ENCODE measurements around the gene FOXS1.
A peak's percentile ranks its signal among the peaks of the same experiment; 100 is the strongest.

Gene FOXS1

DNA sequence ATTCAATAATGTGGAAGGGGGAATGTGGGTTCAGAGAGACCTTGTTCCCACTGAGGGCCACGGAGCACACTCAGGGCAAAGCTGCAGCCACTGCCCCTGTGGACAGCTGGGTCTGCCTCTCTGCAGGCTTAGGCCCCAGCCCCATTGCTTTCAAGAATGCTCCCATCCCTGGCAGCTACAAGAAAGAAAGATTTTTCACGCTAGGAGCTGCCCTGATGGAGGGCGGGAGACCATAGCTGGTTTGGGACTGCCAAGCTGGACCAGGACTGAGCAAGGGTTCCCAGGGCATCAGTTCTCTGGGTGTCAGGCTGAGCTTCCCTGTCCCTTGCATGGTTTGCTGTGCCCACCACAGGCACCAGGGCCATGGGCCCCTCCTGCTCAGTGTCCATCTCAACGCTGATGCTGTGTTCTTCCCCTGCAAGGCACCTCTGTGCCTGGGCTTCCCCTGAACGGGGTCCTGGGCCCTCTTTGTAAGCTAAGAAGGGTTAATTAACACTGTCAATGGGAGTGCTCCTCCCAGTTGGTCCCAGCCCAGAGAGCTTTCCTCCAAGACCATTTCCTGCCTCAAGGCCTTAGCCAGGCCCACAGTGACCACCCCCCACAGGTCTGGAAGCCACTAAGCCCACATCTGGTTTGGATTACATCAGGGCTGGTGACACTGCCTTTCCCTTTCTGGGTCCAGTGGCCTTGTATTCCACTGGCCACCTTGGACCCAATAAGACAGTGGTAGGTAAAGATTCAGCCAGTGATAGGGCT is 8.4 kb downstream of the FOXS1 start:
- no peak for TF ChIP-seq CTCF (IDR thresholded peaks at IDR 0.05; ENCODE audit: control extremely low read depth, extremely low read depth, low read depth, missing control alignments)
- DNase-seq (ENCODE audit: extremely low spot score): no peak
- CTCF ChIA-PET: interaction anchor here (0.9 to 13.3 kb wide), 9 partner anchors 9 to 203 kb away, joined by 3 to 154 read pairs (median 4); partner anchors contain the start of genes FOXS1, MYLK2 and PDRG1
- POLR2A ChIA-PET: interaction anchor here (0.5 kb wide), 1 partner anchor 104 kb away, joined by 4 read pairs; no protein-coding TSS in a partner anchor

- DNase-seq (ENCODE audit: extremely low spot score): peak; percentile 71
- CTCF ChIA-PET: interaction anchor here (0.9 to 13.3 kb wide), 8 partner anchors 10 to 195 kb away, joined by 3 to 154 read pairs (median 13); partner anchors contain the start of genes FOXS1, MYLK2 and PDRG1
- TF ChIP-seq CTCF (IDR thresholded peaks at IDR 0.05; ENCODE audit: control extremely low read depth, extremely low read depth, low read depth, missing control alignments): no peak
- POLR2A ChIA-PET: interaction anchor here (0.5 kb wide), 1 partner anchor 105 kb away, joined by 4 read pairs; no protein-coding TSS in a partner anchor
Observed at GRCh38 chr20:31835977-31836852, 9.2 kb downstream of the FOXS1 start.

GRCh38 chr20:31835554-31835953 is 9.8 kb downstream of the FOXS1 start:
- ChIA-PET POLR2A (no interaction called here), CTCF (interaction anchor here (1.5 to 13.3 kb wide), 6 partner anchors 10 to 122 kb away, joined by 4 to 154 read pairs (median 18); partner anchors contain the start of genes FOXS1, MYLK2 and PDRG1)
- no peak for DNase-seq (ENCODE audit: extremely low spot score)

DNA sequence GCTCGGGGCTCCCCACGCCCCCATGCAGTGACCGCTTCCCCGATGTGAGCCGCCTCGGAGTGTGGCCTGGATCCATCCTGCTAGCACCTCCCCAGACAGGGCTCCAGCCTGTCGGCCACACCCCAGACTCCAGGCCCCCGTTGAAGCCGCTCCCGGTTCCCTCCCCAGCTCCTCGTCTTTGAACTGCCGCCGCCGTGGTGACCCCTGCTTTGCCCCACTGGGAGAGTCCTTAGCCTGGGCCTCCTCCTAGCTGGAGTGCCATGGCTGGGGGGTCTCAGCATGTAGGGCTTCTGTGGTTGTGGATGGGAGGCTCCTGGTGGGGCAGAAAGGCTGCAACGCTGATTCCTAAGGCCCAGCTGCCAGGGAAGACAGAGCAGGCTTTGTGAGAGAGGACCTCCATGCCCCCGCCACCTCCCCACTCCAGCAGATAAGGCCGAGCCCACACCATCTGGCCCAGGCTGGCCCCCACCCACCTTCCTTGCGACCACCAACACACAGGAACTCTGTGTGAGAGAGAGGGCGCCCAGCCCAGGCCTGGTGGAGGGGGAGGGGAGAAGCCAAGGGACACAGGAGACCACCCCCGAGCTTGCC is 11.4 kb downstream of the FOXS1 start:
- CTCF ChIA-PET: interaction anchor here (0.9 to 13.3 kb wide), 11 partner anchors 9 to 196 kb away, joined by 3 to 154 read pairs (median 5); partner anchors contain the start of genes FOXS1, MYLK2 and PDRG1
- POLR2A ChIA-PET: interaction anchor here (0.5 kb wide), 1 partner anchor 986 kb away, joined by 4 read pairs; the partner anchor contains the start of gene MAPRE1
- no peak for DNase-seq (ENCODE audit: extremely low spot score)
- no peak for TF ChIP-seq CTCF (IDR thresholded peaks at IDR 0.05; ENCODE audit: control extremely low read depth, extremely low read depth, low read depth, missing control alignments)

More at GRCh38 chr20:31835554-31835953, 9.8 kb downstream of the FOXS1 start:
- no peak for TF ChIP-seq CTCF (IDR thresholded peaks at IDR 0.05; ENCODE audit: control extremely low read depth, extremely low read depth, low read depth, missing control alignments)

DNA sequence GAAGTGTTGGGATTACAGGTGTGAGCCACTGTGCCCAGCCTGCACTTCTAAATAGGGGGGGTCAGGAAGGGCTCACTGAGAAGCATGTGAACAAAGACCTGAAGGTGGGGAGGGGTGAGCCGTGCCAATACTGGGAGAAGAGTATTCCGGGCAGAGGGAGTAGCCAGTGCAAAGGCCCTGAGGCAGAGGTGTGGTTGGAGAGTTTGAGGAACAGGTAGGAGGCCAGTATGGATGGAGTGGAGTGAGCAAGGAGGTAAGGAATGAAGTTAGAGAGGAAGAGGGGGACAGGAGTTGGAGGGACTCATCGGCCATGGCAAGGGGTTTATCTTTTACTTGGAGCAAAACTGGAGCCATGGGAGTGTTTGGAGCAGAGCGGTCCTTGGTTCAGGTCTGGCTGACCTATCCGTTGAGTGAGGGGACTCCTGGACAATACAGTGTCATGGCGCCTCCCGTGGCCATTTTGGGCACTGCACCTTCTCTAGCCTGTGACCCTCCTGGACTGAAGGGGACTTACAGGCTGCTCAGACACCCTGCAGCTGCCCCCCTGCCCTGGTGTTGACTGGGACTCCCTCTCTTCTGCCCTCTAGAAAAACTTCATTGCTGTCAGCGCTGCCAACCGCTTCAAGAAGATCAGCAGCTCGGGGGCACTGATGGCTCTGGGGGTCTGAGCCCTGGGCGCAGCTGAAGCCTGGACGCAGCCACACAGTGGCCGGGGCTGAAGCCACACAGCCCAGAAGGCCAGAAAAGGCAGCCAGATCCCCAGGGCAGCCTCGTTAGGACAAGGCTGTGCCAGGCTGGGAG is 12.1 kb downstream of the FOXS1 start:
- ChIA-PET CTCF (interaction anchor here (0.7 to 13.3 kb wide), 12 partner anchors 9 to 197 kb away, joined by 3 to 154 read pairs (median 4); partner anchors contain the start of genes FOXS1, MYLK2 and PDRG1), POLR2A (no interaction called here)
- peak; percentile 82 for DNase-seq (ENCODE audit: extremely low spot score)
- TF ChIP-seq CTCF (IDR thresholded peaks at IDR 0.05; ENCODE audit: control extremely low read depth, extremely low read depth, low read depth, missing control alignments): peak; percentile 79

Data from GM10248 (cell line).